ENCODE results near the gene CCDC6.

GRCh38 chr10:59748834-59749233 is 157.5 kb downstream of the CCDC6 start:
- TF ChIP-seq RFX5 (IDR thresholded peaks at IDR 0.05; ENCODE audit: low read depth, low read length) = no peak
- TF ChIP-seq CTCF (conservative IDR thresholded peaks at IDR 0.05; ENCODE audit: low read depth, low read length) = no peak
- no peak for TF ChIP-seq BHLHE40 (IDR thresholded peaks at IDR 0.05; ENCODE audit: low read depth, low read length)
- no peak for TF ChIP-seq POLR2A (IDR thresholded peaks at IDR 0.05; ENCODE audit: low read depth, low read length)
- no peak for TF ChIP-seq USF2 (IDR thresholded peaks at IDR 0.05; ENCODE audit: low read depth, low read length)
- TF ChIP-seq CHD1 (IDR thresholded peaks at IDR 0.05; ENCODE audit: low read depth, low read length) = no peak
- no peak for TF ChIP-seq MAZ (IDR thresholded peaks at IDR 0.05; ENCODE audit: borderline replicate concordance, low read depth, low read length)
- no peak for TF ChIP-seq NFE2L2 (IDR thresholded peaks at IDR 0.05; ENCODE audit: low read depth, low read length)
- TF ChIP-seq MAFK (IDR thresholded peaks at IDR 0.05; ENCODE audit: low read depth, low read length) = no peak
- no peak for TF ChIP-seq CEBPB (IDR thresholded peaks at IDR 0.05; ENCODE audit: low read depth, low read length)
- TF ChIP-seq MXI1 (IDR thresholded peaks at IDR 0.05; ENCODE audit: borderline replicate concordance, low read depth, low read length) = no peak

Measured in IMR-90 (cell line).